ENCODE results near the gene LILRB3. TPM values are rescaled to one million over a fixed set of nuclear protein-coding genes. Genes with fewer than 3 reads are reported as not detected.

LILRB3 gene
- total and polyA plus RNA-seq, 2 of the 4 experiments (the other 2 are of a cell fraction): not detected

GRCh38 chr19:54183431-54183830 is 39.4 kb downstream of the LILRB3 start:
- peaks cover 50% of the 10 kb centered on the region for H3K36me3 ChIP-seq (ENCODE audit: control insufficient read depth, insufficient read depth, low read length)
- H2AFZ ChIP-seq (replicated peaks; ENCODE audit: low read length, poor library complexity): no peak overlapping the region
- peaks cover 2% of the 10 kb centered on the region for H3K4me1 ChIP-seq (ENCODE audit: control insufficient read depth, insufficient read depth, low read length)
- intact Hi-C loops (cut with micrococcal nuclease) (no loop called here), in situ Hi-C loops (cut with MboI; ENCODE audit: low sequenced_read_pairs) (no loop called here), dilution Hi-C loops (cut with HindIII; ENCODE audit: low sequenced_read_pairs, unreplicated experiment) (no loop called here)
- no peak overlapping the region for H3K4ac ChIP-seq (ENCODE audit: low read depth, low read length)
- H3K18ac ChIP-seq (ENCODE audit: low read depth, low read length): no peak overlapping the region
- H2AK9ac ChIP-seq (replicated peaks; ENCODE audit: low read depth, low read length, poor library complexity): no peak overlapping the region
- H4K91ac ChIP-seq (ENCODE audit: insufficient read depth, low read depth, low read length): no peak overlapping the region
- H4K20me1 ChIP-seq (ENCODE audit: insufficient read depth, low read length): peaks cover 9% of the 10 kb centered on the region; the same call in 1 of the 2 replicates
- H2BK20ac ChIP-seq (ENCODE audit: low read depth, low read length): no peak overlapping the region
- H2AK5ac ChIP-seq (ENCODE audit: low read depth, low read length): no peak overlapping the region
- H2BK120ac ChIP-seq (ENCODE audit: low read depth, low read length): no peak overlapping the region
- no peaks in the 10 kb centered on the region for H3K9me3 ChIP-seq (ENCODE audit: control insufficient read depth, insufficient read depth, low read length)
- no peak overlapping the region for H4K8ac ChIP-seq (ENCODE audit: low read depth in 2 of 2, low read length in 2 of 2)
- H3K4me3 ChIP-seq (ENCODE audit: insufficient read depth, low read depth, low read length): no peak overlapping the region
- POLR2A ChIA-PET (ENCODE audit: unreplicated experiment): no interaction called here
- no peak overlapping the region for H3K23ac ChIP-seq (ENCODE audit: low read depth, low read length)
- no peak overlapping the region for H2BK15ac ChIP-seq (ENCODE audit: low read depth, low read length)
- no peaks in the 10 kb centered on the region for H3K27me3 ChIP-seq (ENCODE audit: control insufficient read depth, insufficient read depth, low read length)
- H4K5ac ChIP-seq (ENCODE audit: low read depth, low read length): no peak overlapping the region
- peaks cover 3% of the 10 kb centered on the region; the same call in 1 of the 2 replicates for H3K9me1 ChIP-seq (ENCODE audit: insufficient read depth, low read length)
- H3K14ac ChIP-seq (replicated peaks; ENCODE audit: low read depth, low read length): no peak overlapping the region
- no peak for TF ChIP-seq MAZ (IDR thresholded peaks at IDR 0.05; ENCODE audit: borderline replicate concordance, low read depth, low read length)
- no peak for TF ChIP-seq MXI1 (IDR thresholded peaks at IDR 0.05; ENCODE audit: borderline replicate concordance, low read depth, low read length)
- no peak for TF ChIP-seq BHLHE40 (IDR thresholded peaks at IDR 0.05; ENCODE audit: low read depth, low read length)
- TF ChIP-seq FOS (IDR thresholded peaks at IDR 0.05; ENCODE audit: low read depth, low read length): no peak
- no peak for TF ChIP-seq RCOR1 (IDR thresholded peaks at IDR 0.05; ENCODE audit: insufficient replicate concordance, low read length)
- TF ChIP-seq SMC3 (IDR thresholded peaks at IDR 0.05; ENCODE audit: low read depth, low read length): no peak
- TF ChIP-seq CHD1 (IDR thresholded peaks at IDR 0.05; ENCODE audit: low read depth, low read length): no peak
- TF ChIP-seq MAFK (IDR thresholded peaks at IDR 0.05; ENCODE audit: low read depth, low read length): no peak
- TF ChIP-seq NFE2L2 (IDR thresholded peaks at IDR 0.05; ENCODE audit: low read depth, low read length): no peak
- no peak for TF ChIP-seq CTCF (conservative IDR thresholded peaks at IDR 0.05; ENCODE audit: low read depth, low read length)
- TF ChIP-seq CEBPB (IDR thresholded peaks at IDR 0.05; ENCODE audit: low read depth, low read length): no peak
- TF ChIP-seq ELK1 (IDR thresholded peaks at IDR 0.05; ENCODE audit: borderline replicate concordance, low read depth, low read length): no peak
- no peak for TF ChIP-seq POLR2A (IDR thresholded peaks at IDR 0.05; ENCODE audit: low read depth, low read length)
- TF ChIP-seq RAD21 (IDR thresholded peaks at IDR 0.05; ENCODE audit: low read length): no peak
- no peak for TF ChIP-seq RFX5 (IDR thresholded peaks at IDR 0.05; ENCODE audit: low read depth, low read length)
- no peak for DNase-seq
- 89% methylated on average over 4 of the region's 11 CpGs; no CpG with 5 or more reads in 1 of the 2 experiments for WGBS, 2 experiments (ENCODE audit: extremely low coverage in 2 of 2, insufficient read length in 1 of 2)
- H3K4me2 ChIP-seq (ENCODE audit: low read depth, low read length): no peak overlapping the region
- H2BK5ac ChIP-seq (ENCODE audit: low read depth, low read length, poor library complexity, severe bottlenecking): no peak overlapping the region
- peaks cover 12 to 41% of the 10 kb centered on the region in 2 experiments for H3K79me1 ChIP-seq (ENCODE audit: low read depth in 1 of 2, low read length in 2 of 2)
- H3K27ac ChIP-seq (ENCODE audit: insufficient read depth, low read length): no peak overlapping the region
- no peak overlapping the region for H3K9ac ChIP-seq (ENCODE audit: low read depth, low read length)
- H3K56ac ChIP-seq (ENCODE audit: extremely low read depth, insufficient read depth, low read length): no peak overlapping the region
- ATAC-seq (ENCODE audit: low read depth): no peak
- no TSS peak for BruUV-seq (replicated peaks)
- CTCF ChIA-PET: no interaction called here
